HG02623 (cell line): ENCODE results near the gene SRF.

ENCODE experiments used
- ATAC-seq: cut with Tn5 transposase; IDR thresholded peaks from one replicate; pipeline ENCODE4 v1.9.1; 2021; ENCODE audit warnings: moderate library complexity; ENCODE audit not compliant: unreplicated experiment

Gene SRF

GRCh38 chr6:43181621-43181941 is 10.5 kb downstream of the SRF start:
- no peak for ATAC-seq

- peak; percentile 92 for ATAC-seq
These were observed 11.1 kb downstream of the SRF start, which contains the start of gene CUL9 for GRCh38 chr6:43181942-43182860. Gene CUL9, plus strand, starts transcription at chr6:43182196. Its CDS starts 2,115 bp downstream, at chr6:43184311.

DNA sequence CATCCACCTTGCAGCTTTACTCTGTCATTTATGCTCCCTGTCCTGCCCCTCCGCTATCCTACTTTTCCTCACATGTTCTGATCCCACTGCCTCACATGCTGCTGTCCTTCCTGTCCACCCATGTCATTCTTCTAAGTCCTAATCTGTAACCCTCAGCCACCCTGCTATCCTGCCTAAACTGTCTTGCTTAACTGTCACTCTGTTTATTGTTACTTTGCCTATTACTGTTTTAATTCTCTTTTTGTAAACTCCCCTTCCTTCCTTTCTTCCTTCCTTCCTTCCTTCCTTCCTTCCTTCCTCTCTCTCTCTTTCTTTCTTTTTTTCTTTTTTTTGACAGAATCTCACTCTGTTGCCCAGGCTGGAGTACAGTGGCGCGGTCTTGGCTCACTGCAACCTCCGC is 12.4 kb downstream of the SRF start:
- no peak for ATAC-seq

- ATAC-seq, result no peak
These were observed 13.4 kb downstream of the SRF start for GRCh38 chr6:43184268-43184985.

DNA sequence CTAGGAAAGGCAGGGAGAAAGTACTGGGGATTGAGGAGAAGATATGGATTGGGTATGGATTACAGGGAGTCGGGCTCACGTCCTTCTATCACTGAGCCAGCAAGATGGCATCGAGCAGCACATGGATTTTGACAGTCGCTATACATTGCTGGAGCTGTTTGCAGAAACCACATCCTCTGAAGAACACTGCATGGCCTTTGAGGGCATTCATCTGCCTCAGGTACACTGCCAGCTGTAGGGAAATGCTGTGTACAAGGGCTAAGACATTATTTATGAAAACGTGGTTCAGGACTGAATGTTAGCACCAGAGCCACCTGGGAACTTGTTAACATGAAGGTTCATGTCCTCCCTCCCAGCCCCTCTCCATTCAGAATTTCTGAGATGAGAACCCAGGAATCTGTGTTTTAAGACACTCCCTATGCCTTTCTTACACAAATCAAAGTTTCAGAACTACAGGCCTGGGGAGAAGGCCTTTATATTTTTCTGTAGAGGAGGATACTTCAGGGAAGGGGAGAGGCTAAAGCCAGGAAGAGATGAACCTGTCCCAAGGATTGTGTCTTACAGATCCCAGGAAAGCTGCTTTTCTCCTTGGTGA is 14.4 kb downstream of the SRF start:
- no peak for ATAC-seq

- ATAC-seq, result no peak
These were observed 14.9 kb downstream of the SRF start for GRCh38 chr6:43186019-43186418.

DNA sequence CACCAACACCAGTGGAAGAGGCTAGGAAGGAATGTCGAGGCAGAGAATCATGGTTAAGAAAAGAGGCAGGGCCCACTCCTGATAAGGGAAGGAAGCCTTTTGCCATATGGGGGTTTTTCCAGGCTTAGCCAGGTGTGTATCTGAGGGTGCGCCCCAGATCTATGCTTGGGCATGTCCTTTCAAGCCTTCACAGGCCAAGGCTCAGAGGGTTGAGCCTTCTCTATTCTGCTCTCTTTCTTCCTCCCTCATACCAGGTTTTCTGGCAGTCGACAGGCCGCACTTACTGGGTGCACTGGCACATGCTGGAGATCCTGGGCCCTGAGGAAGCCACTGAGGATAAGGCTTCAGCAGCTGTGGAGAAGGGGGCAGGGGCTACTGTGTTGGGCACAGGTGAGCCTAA is 15.6 kb downstream of the SRF start:
- no peak for ATAC-seq

GRCh38 chr6:43187821-43188220 is 16.8 kb downstream of the SRF start:
- no peak for ATAC-seq

- no peak for ATAC-seq
These were observed 17.4 kb downstream of the SRF start for GRCh38 chr6:43188426-43188825.

DNA sequence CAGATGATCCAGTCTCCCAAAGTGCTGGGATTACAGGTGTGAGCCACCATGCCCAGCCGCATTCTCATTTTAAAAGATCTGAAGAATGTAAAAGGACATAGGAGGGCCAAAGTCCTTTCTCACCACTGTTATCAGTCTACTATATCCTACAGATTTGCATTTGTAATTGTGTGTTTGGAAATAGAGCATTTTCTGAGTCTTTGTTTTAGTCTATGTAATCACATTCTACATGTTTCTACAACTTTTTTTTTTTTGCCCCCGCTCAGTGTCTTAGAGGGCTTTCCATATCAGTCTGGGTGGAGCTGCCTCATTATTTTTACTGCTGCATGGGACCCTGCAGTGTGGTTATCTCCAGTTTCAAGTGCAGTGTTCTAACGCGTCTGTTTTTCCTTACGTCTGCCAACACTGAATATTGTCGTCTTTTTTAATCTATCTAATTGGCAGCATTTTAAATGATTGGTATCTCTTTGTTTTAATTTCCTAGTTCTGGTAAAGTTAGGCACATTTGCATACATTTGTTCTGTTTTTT is 18.8 kb downstream of the SRF start:
- ATAC-seq, result no peak

- ATAC-seq, result no peak
These were observed 21.8 kb downstream of the SRF start for GRCh38 chr6:43192911-43193310.

DNA sequence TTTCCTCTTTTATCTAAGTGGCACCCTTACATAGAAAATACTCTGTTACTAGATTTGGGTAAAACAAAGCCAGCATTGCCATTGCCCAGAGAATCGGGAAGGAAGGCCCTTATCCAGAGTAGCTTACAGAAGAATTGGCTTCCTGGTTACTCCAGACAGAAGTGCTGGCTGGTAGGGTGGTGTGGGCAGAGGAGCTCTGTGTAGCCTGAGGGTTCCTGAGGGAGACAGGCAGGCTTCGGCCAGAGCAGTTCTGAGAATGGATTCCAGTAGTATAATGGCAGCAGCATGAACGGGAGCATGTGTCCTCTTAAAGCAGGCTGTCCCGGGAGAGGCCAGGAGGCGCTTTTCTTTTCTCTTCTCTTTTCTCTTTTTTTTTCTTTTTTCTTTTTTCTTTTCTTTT is 22.9 kb downstream of the SRF start:
- ATAC-seq, result no peak

DNA sequence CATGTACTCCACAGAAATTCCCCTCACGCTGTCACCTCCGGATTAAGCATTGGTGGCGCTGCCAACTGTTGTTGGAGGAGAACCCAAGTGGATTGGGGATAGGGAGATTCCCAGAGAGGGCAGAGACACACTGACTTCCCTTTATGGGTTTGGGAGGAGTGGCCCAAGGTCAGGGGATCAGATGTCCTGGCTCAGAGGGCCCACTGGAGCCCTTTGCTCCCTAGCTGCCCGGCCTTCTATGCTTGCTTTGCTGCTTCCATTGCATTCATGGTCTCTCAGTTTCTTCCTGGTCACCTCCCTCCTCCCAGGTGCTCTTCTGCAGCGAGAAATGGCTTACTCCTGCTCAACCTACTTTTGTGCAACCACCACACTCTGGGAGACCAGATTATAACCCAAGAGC is 25.3 kb downstream of the SRF start:
- ATAC-seq, result no peak

DNA sequence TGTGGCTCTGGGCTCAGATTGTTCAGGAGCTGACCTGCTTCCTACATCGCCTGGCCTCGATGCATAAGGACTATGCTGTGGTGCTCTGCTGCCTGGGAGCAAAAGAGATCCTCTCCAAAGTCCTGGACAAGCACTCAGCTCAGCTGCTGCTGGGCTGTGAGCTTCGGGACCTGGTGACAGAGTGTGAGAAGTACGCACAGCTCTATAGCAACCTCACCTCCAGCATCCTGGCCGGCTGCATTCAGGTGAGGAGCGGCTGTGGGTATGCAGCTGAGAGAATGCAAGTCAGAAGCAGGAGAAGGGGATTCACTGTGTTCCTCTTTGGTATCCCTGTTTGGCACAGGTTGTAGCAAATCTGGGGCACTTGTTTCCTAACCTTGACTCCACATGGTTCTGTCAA is 28.8 kb downstream of the SRF start:
- no peak for ATAC-seq

- ATAC-seq, result no peak
These were observed 29.5 kb downstream of the SRF start for GRCh38 chr6:43200541-43200940.

GRCh38 chr6:43202451-43202850 is 31.4 kb downstream of the SRF start:
- no peak for ATAC-seq

DNA sequence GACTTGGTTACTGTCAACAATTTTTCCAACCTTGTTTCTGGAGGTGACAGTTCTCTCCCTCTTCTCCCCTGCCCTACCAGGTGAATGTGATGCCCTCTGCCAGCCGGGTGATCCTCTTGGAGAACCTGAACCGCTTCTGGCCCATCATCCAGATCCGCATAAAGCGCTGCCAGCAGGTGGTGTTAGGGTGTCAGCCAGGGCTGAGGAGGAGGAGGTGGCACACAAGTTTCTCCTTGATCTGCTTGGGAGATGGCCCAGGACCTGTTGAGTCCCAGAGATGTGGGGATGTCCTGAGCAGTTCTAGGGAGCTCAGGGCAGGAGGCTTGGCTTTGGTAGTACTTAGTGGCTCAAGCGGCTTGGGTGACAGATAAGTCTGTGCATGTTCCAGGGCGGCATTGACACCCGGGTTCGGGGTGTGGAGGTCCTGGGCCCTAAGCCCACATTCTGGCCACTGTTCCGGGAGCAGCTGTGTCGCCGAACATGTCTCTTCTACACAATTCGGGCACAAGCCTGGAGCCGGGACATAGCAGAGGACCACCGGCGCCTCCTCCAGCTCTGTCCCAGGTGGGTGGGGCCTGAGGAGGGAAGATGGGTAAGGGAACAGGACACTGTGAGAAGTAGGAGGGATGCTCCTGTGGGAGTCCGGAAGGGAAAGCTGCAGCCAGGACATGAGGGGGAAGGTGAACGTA is 32.1 kb downstream of the SRF start:
- no peak for ATAC-seq

- no peak for ATAC-seq
These were observed 32.6 kb downstream of the SRF start for GRCh38 chr6:43203718-43204095.

DNA sequence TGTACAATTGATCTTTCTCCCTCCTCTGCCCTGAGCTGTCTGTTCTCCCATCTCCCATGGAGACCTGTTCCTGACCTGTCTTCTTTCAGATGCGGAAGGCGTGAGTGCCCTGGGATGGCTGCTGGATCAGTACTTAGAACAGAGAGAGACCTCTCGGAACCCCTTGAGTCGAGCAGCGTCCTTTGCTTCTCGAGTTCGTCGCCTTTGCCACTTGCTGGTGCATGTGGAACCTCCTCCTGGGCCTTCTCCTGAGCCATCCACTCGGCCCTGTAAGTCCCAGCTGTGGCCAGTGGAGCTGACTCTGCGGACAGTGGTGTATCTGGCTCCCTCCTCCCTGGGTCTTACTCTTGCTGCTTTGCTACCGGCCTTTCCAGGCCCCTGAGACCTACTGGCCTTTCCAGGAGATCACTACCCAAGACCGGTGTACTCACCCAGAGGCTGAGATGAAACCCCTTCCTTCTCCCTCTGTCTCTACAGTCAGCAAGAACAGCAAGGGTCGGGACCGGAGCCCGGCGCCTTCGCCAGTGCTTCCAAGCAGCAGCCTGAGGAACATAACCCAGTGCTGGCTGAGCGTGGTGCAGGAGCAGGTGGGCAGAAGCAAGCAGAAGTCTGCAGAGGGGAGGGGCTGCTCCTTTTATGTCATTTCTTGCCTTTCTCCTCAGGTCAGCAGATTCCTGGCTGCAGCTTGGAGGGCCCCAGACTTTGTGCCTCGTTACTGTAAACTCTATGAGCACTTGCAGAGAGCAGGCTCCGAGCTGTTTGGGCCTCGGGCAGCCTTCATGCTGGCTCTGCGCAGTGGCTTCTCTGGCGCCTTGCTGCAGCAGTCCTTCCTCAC is 33.4 kb downstream of the SRF start:
- ATAC-seq, result no peak

DNA sequence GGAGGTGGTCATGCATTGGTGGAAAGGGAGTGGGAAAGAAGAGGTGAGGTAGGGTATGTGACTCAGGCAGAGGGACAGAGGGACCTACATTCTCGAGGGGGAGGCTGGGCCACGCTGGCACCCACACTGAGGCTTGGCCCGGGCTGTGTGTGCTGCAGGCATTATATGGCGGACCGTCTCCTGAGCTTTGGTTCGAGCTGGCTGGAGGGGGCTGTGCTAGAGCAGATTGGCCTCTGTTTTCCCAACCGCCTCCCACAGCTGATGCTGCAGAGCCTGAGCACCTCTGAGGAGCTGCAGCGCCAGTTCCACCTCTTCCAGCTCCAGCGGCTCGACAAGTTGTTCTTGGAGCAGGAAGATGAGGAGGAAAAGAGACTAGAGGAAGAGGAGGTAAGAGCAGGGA is 34.8 kb downstream of the SRF start:
- ATAC-seq, result no peak
